Left cardiac atrium (tissue), 4 donors: ENCODE measurements around the gene ZSCAN21. TPM values are rescaled to one million over a fixed set of nuclear protein-coding genes. Genes with fewer than 3 reads are reported as not detected.
"Not testable (repeated sequence)": the region's sequence is repeated elsewhere in the genome, so short reads cannot be mapped to it uniquely, and the experiment has no call there.

Experiments used
- ATAC-seq, 2 donors: fragments of 200-7000 bp; cut with Tn5 transposase; one replicate each; pipeline ENCODE4 v1.9.1; 2020; ENCODE audit warnings: mild to moderate bottlenecking in 2 of 2, moderate library complexity in 2 of 2
- DNase-seq: peaks from one replicate; pipeline ENCODE4 v3.0.0-alpha.2; 2020
- intact Hi-C, 2 donors: fragments of 100-400 bp; cut with DNase I; formaldehyde crosslinking; loops; one replicate each; pipeline versions ENCODE4 v1.14.1 to v1.15.1; 2022 to 2023
- long read RNA-seq: library from polyadenylated mRNA; unstranded; transcript quantifications from one replicate; pipeline ENCODE4 v2.0.0, GENCODE V29; 2021
- total RNA-seq, 2 donors: library from RNA; stranded (reverse); fragmentation: NEBNext Ultra II Directional; extraction: Animal tissue kit (Norgen Biotek cat#: 25700); gene quantifications; one replicate each; pipeline ENCODE4 v1.2.1, GENCODE V29; 2021
- donor health status: DM: no; HTN: yes; CAD: no.
- donor health status: DM: no; HTN: yes; CAD: no; lungs with severe emphysema.
- donor health status: DM: yes; HTN: yes; CAD: no.
- donor health status: Dilated cardiomyopathy.

ZSCAN21 gene
- 1 to 10 TPM; 8.4 to 9.1 TPM for total RNA-seq
- long read RNA-seq, partial matches to known transcripts, result 0 of 6 reads
- long read RNA-seq, other reads (novel, unspliced or antisense), result 6 of 6 reads

GRCh38 chr7:100049441-100050291 lies at the start of gene ZSCAN21:
ZSCAN21 (plus strand) TSS chr7:100049774; CDS start chr7:100057007, 7,233 bp downstream.
- DNase-seq (peak; percentile 90), ATAC-seq (peak; percentile 98 to 99)
- intact Hi-C loops, result loop anchor here in 1 of 2 donors (10.0 kb wide), 1 partner anchor 55 kb away; no protein-coding TSS in a partner anchor

- DNase-seq, result no peak
- ATAC-seq, result no peak
- intact Hi-C loops, result no loop called here
These were observed 49.3 kb upstream of the ZSCAN21 start for GRCh38 chr7:100000239-100000638.

- DNase-seq (no peak), ATAC-seq (peak in 1 of 2 donors; percentile 15)
- intact Hi-C loops, result no loop called here
These were observed 45.6 kb upstream of the ZSCAN21 start for GRCh38 chr7:100003711-100004661.

- intact Hi-C loops, result no loop called here
- DNase-seq (no peak), ATAC-seq (no peak)
These were observed 41.7 kb upstream of the ZSCAN21 start for GRCh38 chr7:100007887-100008286.

GRCh38 chr7:100008525-100008924 lies 41.0 kb upstream of the ZSCAN21 start:
- ATAC-seq (no peak), DNase-seq (no peak)
- intact Hi-C loops, result no loop called here

- ATAC-seq, intact Hi-C loops, DNase-seq: not testable (repeated sequence)
These were observed 39.6 kb upstream of the ZSCAN21 start for GRCh38 chr7:100009952-100010351.

GRCh38 chr7:100010901-100011300 lies 38.7 kb upstream of the ZSCAN21 start:
- DNase-seq (no peak), ATAC-seq (no peak)
- intact Hi-C loops, result no loop called here

- ATAC-seq, result no peak
- no peak for DNase-seq
- intact Hi-C loops, result no loop called here
These were observed 38.1 kb upstream of the ZSCAN21 start for GRCh38 chr7:100011516-100011915.

GRCh38 chr7:100012385-100013327 lies 36.9 kb upstream of the ZSCAN21 start:
- ATAC-seq, intact Hi-C loops, DNase-seq: not testable (repeated sequence)

GRCh38 chr7:100013328-100013676 lies 36.3 kb upstream of the ZSCAN21 start:
- intact Hi-C loops, result no loop called here
- no peak for ATAC-seq
- DNase-seq, result no peak

- peak; percentile 99 for ATAC-seq
- intact Hi-C loops, result loop anchor here in 1 of 2 donors (5.0 kb wide), 1 partner anchor 67 kb away; the partner anchor contains the start of gene ZNF3
- peak; percentile 92 for DNase-seq
These were observed 34.1 kb upstream of the ZSCAN21 start, which contains the start of gene ZKSCAN1 for GRCh38 chr7:100015232-100016214. ZKSCAN1 (plus strand) TSS chr7:100015596; CDS start chr7:100023507, 7,911 bp downstream.

GRCh38 chr7:100016215-100016901 lies 33.2 kb upstream of the ZSCAN21 start:
- DNase-seq (no peak), ATAC-seq (peak in 1 of 2 donors; percentile 3)
- intact Hi-C loops, result loop anchor here in 1 of 2 donors (5.0 kb wide), 1 partner anchor 66 kb away; the partner anchor contains the start of gene ZNF3

GRCh38 chr7:100017300-100017699 lies 32.3 kb upstream of the ZSCAN21 start:
- ATAC-seq, result no peak
- intact Hi-C loops, result loop anchor here in 1 of 2 donors (5.0 kb wide), 1 partner anchor 65 kb away; the partner anchor contains the start of gene ZNF3

GRCh38 chr7:100017875-100018274 lies 31.7 kb upstream of the ZSCAN21 start:
- ATAC-seq (no peak), DNase-seq (no peak)
- intact Hi-C loops, result loop anchor here in 1 of 2 donors (5.0 kb wide), 1 partner anchor 64 kb away; the partner anchor contains the start of gene ZNF3

More at GRCh38 chr7:100017300-100017699, 32.3 kb upstream of the ZSCAN21 start:
- no peak for DNase-seq

GRCh38 chr7:100019908-100020307 lies 29.7 kb upstream of the ZSCAN21 start:
- DNase-seq, result no peak
- ATAC-seq, result no peak
- intact Hi-C loops, result loop anchor here in 1 of 2 donors (5.0 kb wide), 1 partner anchor 62 kb away; the partner anchor contains the start of gene ZNF3

GRCh38 chr7:100021297-100021696 lies 28.3 kb upstream of the ZSCAN21 start:
- DNase-seq, result no peak
- intact Hi-C loops, result no loop called here
- no peak for ATAC-seq
